ENCODE measurements around the gene ZMIZ1.

DNA sequence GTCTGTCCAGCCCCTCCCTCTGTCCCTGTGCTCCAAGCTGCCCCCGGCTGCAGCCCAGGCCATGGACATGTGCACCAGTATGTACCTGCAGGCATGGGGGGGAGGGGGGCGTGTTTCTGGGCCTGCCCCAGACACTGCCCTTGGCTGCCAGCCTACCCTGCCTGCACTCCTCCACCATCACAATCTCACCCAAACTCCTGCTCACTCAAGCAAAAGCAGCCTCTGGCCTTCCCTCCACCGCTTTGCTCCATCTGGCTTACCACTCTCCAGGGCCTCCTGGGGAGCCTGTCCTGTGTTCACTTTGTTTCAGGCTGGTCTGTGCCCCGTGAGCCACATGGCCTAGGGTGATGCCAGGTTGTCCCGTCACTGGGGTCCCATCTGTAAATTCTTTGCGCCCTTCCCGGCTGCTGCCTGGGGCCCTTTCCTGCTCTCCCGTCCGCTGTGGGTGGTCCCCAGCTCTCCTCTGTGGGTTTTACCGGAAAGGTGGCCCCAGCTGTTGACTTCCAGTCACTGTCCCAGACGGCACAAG is 245.2 kb downstream of the ZMIZ1 start:
- TF ChIP-seq, protein P1, sequence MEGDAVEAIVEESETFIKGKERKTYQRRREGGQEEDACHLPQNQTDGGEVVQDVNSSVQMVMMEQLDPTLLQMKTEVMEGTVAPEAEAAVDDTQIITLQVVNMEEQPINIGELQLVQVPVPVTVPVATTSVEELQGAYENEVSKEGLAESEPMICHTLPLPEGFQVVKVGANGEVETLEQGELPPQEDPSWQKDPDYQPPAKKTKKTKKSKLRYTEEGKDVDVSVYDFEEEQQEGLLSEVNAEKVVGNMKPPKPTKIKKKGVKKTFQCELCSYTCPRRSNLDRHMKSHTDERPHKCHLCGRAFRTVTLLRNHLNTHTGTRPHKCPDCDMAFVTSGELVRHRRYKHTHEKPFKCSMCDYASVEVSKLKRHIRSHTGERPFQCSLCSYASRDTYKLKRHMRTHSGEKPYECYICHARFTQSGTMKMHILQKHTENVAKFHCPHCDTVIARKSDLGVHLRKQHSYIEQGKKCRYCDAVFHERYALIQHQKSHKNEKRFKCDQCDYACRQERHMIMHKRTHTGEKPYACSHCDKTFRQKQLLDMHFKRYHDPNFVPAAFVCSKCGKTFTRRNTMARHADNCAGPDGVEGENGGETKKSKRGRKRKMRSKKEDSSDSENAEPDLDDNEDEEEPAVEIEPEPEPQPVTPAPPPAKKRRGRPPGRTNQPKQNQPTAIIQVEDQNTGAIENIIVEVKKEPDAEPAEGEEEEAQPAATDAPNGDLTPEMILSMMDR (IDR thresholded peaks at IDR 0.05) = no peak
- TF ChIP-seq CHD2 (IDR thresholded peaks at IDR 0.05; ENCODE audit: low read length, partially characterized antibody) (no peak), SREBF2 (IDR thresholded peaks at IDR 0.05) (no peak), POLR2AphosphoS2 (conservative IDR thresholded peaks at IDR 0.05; ENCODE audit: low read length) (no peak), MAFK (IDR thresholded peaks at IDR 0.05; ENCODE audit: partially characterized antibody) (no peak), POLR2A (IDR thresholded peaks at IDR 0.05; ENCODE audit: low read length) (no peak), RARB (CRISPR knock-in tag; IDR thresholded peaks at IDR 0.05) (no peak), GATA3 (IDR thresholded peaks at IDR 0.05; ENCODE audit: borderline replicate concordance) (no peak), ZNF302 (CRISPR knock-in tag; IDR thresholded peaks at IDR 0.05) (no peak), EHF (CRISPR knock-in tag; IDR thresholded peaks at IDR 0.05) (no peak), TP53 (CRISPR knock-in tag; IDR thresholded peaks at IDR 0.05) (no peak), SMC3 (IDR thresholded peaks at IDR 0.05) (no peak), ZSCAN20 (CRISPR knock-in tag; IDR thresholded peaks at IDR 0.05) (no peak)
- TF ChIP-seq, protein P2, sequence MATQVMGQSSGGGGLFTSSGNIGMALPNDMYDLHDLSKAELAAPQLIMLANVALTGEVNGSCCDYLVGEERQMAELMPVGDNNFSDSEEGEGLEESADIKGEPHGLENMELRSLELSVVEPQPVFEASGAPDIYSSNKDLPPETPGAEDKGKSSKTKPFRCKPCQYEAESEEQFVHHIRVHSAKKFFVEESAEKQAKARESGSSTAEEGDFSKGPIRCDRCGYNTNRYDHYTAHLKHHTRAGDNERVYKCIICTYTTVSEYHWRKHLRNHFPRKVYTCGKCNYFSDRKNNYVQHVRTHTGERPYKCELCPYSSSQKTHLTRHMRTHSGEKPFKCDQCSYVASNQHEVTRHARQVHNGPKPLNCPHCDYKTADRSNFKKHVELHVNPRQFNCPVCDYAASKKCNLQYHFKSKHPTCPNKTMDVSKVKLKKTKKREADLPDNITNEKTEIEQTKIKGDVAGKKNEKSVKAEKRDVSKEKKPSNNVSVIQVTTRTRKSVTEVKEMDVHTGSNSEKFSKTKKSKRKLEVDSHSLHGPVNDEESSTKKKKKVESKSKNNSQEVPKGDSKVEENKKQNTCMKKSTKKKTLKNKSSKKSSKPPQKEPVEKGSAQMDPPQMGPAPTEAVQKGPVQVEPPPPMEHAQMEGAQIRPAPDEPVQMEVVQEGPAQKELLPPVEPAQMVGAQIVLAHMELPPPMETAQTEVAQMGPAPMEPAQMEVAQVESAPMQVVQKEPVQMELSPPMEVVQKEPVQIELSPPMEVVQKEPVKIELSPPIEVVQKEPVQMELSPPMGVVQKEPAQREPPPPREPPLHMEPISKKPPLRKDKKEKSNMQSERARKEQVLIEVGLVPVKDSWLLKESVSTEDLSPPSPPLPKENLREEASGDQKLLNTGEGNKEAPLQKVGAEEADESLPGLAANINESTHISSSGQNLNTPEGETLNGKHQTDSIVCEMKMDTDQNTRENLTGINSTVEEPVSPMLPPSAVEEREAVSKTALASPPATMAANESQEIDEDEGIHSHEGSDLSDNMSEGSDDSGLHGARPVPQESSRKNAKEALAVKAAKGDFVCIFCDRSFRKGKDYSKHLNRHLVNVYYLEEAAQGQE (IDR thresholded peaks at IDR 0.05) = no peak
